ENCODE data around the gene CPSF4. TPM values are rescaled to one million over a fixed set of nuclear protein-coding genes. Genes with fewer than 3 reads are reported as not detected.
A peak's percentile ranks its signal among the peaks of the same experiment; 100 is the strongest.

Gene CPSF4
- total and polyA plus RNA-seq, 2 donors (not counting 1 experiment from before 2014, with no cell fraction given) = 17.3 to 44.9 TPM

DNA sequence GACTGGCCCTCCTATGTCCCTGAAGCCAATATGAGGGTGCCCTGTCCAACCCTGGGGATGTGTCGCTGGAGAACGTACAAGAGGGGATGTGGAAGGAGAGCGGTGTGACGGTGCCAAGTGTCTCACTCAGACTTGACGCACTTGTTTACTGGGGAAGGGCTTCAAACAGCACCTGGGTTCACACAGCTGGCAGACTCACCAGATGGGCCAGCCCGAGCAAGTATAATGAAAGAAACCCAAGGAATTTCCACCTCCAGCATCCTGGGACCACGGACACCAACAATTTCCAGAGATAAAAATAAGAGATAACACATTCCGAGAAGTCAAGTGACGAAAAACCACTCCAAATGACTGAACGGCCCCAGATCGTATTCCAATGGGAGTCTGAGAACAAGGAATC lies 21.9 kb downstream of the CPSF4 start:
- DNase-seq (ENCODE audit: low read depth in 2 of 2) = no peak
- no peaks in the 10 kb centered on the region for H3K27me3 ChIP-seq (ENCODE audit: control insufficient read depth, insufficient read depth, low read length)
- no peaks in the 10 kb centered on the region for H4K20me1 ChIP-seq (ENCODE audit: control insufficient read depth, extremely low read depth, insufficient read depth, low read length)
- H3K27ac ChIP-seq (ENCODE audit: insufficient read depth, low read length) = no peak overlapping the region
- H3K36me3 ChIP-seq (ENCODE audit: control insufficient read depth, insufficient read depth, low read length) = peaks cover 11% of the 10 kb centered on the region
- H3K4me1 ChIP-seq (ENCODE audit: control insufficient read depth, extremely low read depth, insufficient read depth, low read length) = no peaks in the 10 kb centered on the region
- H3K9me3 ChIP-seq (ENCODE audit: control insufficient read depth, insufficient read depth, low read depth, low read length) = no peaks in the 10 kb centered on the region
- H3K4me2 ChIP-seq (ENCODE audit: extremely low read depth, insufficient read depth, low read length) = no peak overlapping the region
- H2AFZ ChIP-seq (ENCODE audit: low read length) = no peak overlapping the region
- H3K4me3 ChIP-seq (replicated peaks in 1 of 4; ENCODE audit: control extremely low read depth in 1 of 4, insufficient read depth in 1 of 4, low read depth in 3 of 4, low read length in 4 of 4) = no peak overlapping the region
- peaks cover 71% of the 10 kb centered on the region for H3K79me2 ChIP-seq (ENCODE audit: control insufficient read depth, insufficient read depth, low read length)
- no peak overlapping the region for H3K9ac ChIP-seq (ENCODE audit: insufficient read depth, low read length)
- TF ChIP-seq, protein P1, sequence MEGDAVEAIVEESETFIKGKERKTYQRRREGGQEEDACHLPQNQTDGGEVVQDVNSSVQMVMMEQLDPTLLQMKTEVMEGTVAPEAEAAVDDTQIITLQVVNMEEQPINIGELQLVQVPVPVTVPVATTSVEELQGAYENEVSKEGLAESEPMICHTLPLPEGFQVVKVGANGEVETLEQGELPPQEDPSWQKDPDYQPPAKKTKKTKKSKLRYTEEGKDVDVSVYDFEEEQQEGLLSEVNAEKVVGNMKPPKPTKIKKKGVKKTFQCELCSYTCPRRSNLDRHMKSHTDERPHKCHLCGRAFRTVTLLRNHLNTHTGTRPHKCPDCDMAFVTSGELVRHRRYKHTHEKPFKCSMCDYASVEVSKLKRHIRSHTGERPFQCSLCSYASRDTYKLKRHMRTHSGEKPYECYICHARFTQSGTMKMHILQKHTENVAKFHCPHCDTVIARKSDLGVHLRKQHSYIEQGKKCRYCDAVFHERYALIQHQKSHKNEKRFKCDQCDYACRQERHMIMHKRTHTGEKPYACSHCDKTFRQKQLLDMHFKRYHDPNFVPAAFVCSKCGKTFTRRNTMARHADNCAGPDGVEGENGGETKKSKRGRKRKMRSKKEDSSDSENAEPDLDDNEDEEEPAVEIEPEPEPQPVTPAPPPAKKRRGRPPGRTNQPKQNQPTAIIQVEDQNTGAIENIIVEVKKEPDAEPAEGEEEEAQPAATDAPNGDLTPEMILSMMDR (conservative IDR thresholded peaks at IDR 0.05 in 1 of 2, IDR thresholded peaks at IDR 0.05 in 1 of 2; ENCODE audit: low read depth in 1 of 2, low read length in 2 of 2) = no peak
- TF ChIP-seq EZH2 (IDR thresholded peaks at IDR 0.05; ENCODE audit: low read length, missing control alignments) = no peak

DNA sequence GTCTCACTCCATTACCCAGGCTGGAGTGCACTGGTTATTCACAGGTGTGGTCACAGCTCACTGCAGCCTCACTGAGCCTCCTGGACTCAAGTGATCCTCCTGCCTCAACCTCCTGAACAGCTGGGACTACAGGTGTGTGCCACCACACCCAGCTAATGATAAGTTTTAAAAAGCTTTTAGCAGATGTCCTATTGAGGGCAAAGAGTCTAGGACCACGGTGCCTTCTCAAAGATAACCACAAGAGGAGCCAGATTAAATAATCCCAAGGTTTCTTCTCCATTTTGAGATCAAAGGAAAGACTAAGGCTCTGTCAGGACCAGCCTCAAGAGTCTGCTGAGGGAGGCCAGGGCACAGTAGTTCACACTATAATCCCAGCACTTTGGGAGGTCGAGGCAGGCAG lies 22.5 kb downstream of the CPSF4 start:
- no peaks in the 10 kb centered on the region for H4K20me1 ChIP-seq (ENCODE audit: control insufficient read depth, extremely low read depth, insufficient read depth, low read length)
- H3K9me3 ChIP-seq (ENCODE audit: control insufficient read depth, insufficient read depth, low read depth, low read length) = no peaks in the 10 kb centered on the region
- no peak overlapping the region for H3K4me2 ChIP-seq (ENCODE audit: extremely low read depth, insufficient read depth, low read length)
- no peak overlapping the region for H2AFZ ChIP-seq (ENCODE audit: low read length)
- peaks cover 7% of the 10 kb centered on the region for H3K36me3 ChIP-seq (ENCODE audit: control insufficient read depth, insufficient read depth, low read length)
- H3K4me1 ChIP-seq (ENCODE audit: control insufficient read depth, extremely low read depth, insufficient read depth, low read length) = no peaks in the 10 kb centered on the region
- peaks cover 76% of the 10 kb centered on the region for H3K79me2 ChIP-seq (ENCODE audit: control insufficient read depth, insufficient read depth, low read length)
- DNase-seq (ENCODE audit: low read depth in 2 of 2) = no peak
- no peak overlapping the region for H3K4me3 ChIP-seq (replicated peaks in 1 of 4; ENCODE audit: control extremely low read depth in 1 of 4, insufficient read depth in 1 of 4, low read depth in 3 of 4, low read length in 4 of 4)
- no peaks in the 10 kb centered on the region for H3K27me3 ChIP-seq (ENCODE audit: control insufficient read depth, insufficient read depth, low read length)
- no peak overlapping the region for H3K27ac ChIP-seq (ENCODE audit: insufficient read depth, low read length)
- H3K9ac ChIP-seq (ENCODE audit: insufficient read depth, low read length) = no peak overlapping the region
- no peak for TF ChIP-seq EZH2 (IDR thresholded peaks at IDR 0.05; ENCODE audit: low read length, missing control alignments)
- TF ChIP-seq, protein P1 (conservative IDR thresholded peaks at IDR 0.05 in 1 of 2, IDR thresholded peaks at IDR 0.05 in 1 of 2; ENCODE audit: low read depth in 1 of 2, low read length in 2 of 2) = no peak

DNA sequence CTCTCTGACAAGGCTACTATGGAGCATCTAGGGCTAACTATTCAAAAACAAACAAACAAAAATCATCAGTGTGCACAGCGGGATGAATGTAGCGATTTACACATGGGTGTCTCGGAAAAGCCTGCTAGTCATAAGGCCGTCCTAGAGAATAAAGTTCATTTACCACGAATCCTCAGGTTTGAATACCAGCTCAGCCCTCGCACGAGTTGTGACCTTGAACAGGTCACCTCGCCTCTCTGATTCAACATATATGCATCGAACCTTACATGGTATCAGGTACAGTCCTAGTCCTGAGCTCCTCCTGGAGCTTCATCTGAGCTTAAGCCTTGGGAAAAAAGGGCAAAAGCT lies 26.7 kb downstream of the CPSF4 start:
- Histone ChIP-seq H3K4me3 (replicated peaks in 1 of 4; ENCODE audit: control extremely low read depth in 1 of 4, insufficient read depth in 1 of 4, low read depth in 3 of 4, low read length in 4 of 4) (peak overlapping the region; percentile 75 to 98 (median 88)), H3K9me3 (ENCODE audit: control insufficient read depth, insufficient read depth, low read depth, low read length) (no peaks in the 10 kb centered on the region), H3K4me1 (ENCODE audit: control insufficient read depth, extremely low read depth, insufficient read depth, low read length) (no peaks in the 10 kb centered on the region), H3K36me3 (ENCODE audit: control insufficient read depth, insufficient read depth, low read length) (no peaks in the 10 kb centered on the region), H3K9ac (ENCODE audit: insufficient read depth, low read length) (peak overlapping the region; percentile 95), H3K79me2 (ENCODE audit: control insufficient read depth, insufficient read depth, low read length) (peaks cover 53% of the 10 kb centered on the region), H3K27me3 (ENCODE audit: control insufficient read depth, insufficient read depth, low read length) (no peaks in the 10 kb centered on the region), H4K20me1 (ENCODE audit: control insufficient read depth, extremely low read depth, insufficient read depth, low read length) (no peaks in the 10 kb centered on the region), H3K27ac (ENCODE audit: insufficient read depth, low read length) (peak overlapping the region; percentile 93), H2AFZ (ENCODE audit: low read length) (peak overlapping the region; percentile 96), H3K4me2 (ENCODE audit: extremely low read depth, insufficient read depth, low read length) (peak overlapping the region; percentile 94)
- no peak for TF ChIP-seq EZH2 (IDR thresholded peaks at IDR 0.05; ENCODE audit: low read length, missing control alignments)
- TF ChIP-seq, protein P1 (conservative IDR thresholded peaks at IDR 0.05 in 1 of 2, IDR thresholded peaks at IDR 0.05 in 1 of 2; ENCODE audit: low read depth in 1 of 2, low read length in 2 of 2) = no peak
- no peak for DNase-seq (ENCODE audit: low read depth in 2 of 2)

All from fibroblast of lung (primary cell).